Kidney epithelial cell (primary cell): ENCODE data around the gene PTPRE. TPM values are rescaled to one million over a fixed set of nuclear protein-coding genes. Genes with fewer than 3 reads are reported as not detected.

ENCODE experiments used
- DNase-seq: peaks from one replicate; pipeline ENCODE4 v3.0.0-alpha.2; 2010; ENCODE audit warnings: low read depth
- H3K27me3 ChIP-seq: 2 replicates; pipeline ENCODE4 v1.6.0; 2011; ENCODE audit warnings: low read length; ENCODE audit not compliant: control insufficient read depth, insufficient read depth
- H3K36me3 ChIP-seq: 2 replicates; pipeline ENCODE4 v1.5.1; 2011; ENCODE audit warnings: low read length; ENCODE audit not compliant: control insufficient read depth, insufficient read depth
- H3K4me3 ChIP-seq: 2 replicates; pipeline ENCODE4 v1.5.1; 2011; ENCODE audit warnings: low read depth, mild to moderate bottlenecking, control low read depth, low read length
- total RNA-seq: library from RNA; depleted of rRNA; stranded (reverse); fragments of >200 nt; gene quantifications from 2 replicates; pipeline ENCODE4 v1.2.3, GENCODE V29; 2015
- TF ChIP-seq, protein P1 (sequence below): IDR thresholded peaks from 2 replicates; pipeline ENCODE4 v1.5.1; 2011; ENCODE audit warnings: mild to moderate bottlenecking, moderate library complexity, low read length, control low read depth, inconsistent platforms; ENCODE audit not compliant: insufficient read depth, poor library complexity, severe bottlenecking

Gene PTPRE
- total RNA-seq, 1 donor from 2014 or later, result 10.3 TPM

DNA sequence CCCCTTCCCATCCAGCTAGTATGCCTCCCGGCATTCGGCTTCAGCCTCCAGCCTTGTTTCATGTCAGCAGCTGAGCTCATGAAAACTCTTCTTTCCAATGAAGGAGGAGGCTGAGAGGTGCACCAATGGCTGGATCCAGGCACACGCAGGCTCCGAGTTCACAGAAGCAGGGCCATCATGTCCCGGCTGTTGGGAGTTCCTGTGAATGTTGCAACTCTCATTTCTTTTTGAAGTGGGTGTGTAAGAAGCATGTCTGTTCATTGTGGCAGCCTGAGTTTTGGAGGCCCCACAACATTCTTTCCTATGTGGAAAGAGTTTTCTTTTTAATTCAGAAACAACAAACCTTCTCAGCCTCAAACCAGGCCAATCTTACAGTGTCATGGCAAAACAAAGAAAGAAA lies 89.7 kb downstream of the PTPRE start:
- H3K4me3 ChIP-seq, result no peak overlapping the region
- H3K36me3 ChIP-seq, result no peaks in the 10 kb centered on the region
- no peak for DNase-seq
- no peaks in the 10 kb centered on the region for H3K27me3 ChIP-seq
- TF ChIP-seq, protein P1, sequence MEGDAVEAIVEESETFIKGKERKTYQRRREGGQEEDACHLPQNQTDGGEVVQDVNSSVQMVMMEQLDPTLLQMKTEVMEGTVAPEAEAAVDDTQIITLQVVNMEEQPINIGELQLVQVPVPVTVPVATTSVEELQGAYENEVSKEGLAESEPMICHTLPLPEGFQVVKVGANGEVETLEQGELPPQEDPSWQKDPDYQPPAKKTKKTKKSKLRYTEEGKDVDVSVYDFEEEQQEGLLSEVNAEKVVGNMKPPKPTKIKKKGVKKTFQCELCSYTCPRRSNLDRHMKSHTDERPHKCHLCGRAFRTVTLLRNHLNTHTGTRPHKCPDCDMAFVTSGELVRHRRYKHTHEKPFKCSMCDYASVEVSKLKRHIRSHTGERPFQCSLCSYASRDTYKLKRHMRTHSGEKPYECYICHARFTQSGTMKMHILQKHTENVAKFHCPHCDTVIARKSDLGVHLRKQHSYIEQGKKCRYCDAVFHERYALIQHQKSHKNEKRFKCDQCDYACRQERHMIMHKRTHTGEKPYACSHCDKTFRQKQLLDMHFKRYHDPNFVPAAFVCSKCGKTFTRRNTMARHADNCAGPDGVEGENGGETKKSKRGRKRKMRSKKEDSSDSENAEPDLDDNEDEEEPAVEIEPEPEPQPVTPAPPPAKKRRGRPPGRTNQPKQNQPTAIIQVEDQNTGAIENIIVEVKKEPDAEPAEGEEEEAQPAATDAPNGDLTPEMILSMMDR, result no peak

- no peaks in the 10 kb centered on the region for H3K36me3 ChIP-seq
- no peak overlapping the region for H3K4me3 ChIP-seq
- no peaks in the 10 kb centered on the region for H3K27me3 ChIP-seq
- no peak for DNase-seq
- TF ChIP-seq, protein P1, result no peak
Observed at GRCh38 chr10:127997271-127997670, 90.4 kb downstream of the PTPRE start.

GRCh38 chr10:127997937-127998336 lies 91.0 kb downstream of the PTPRE start:
- TF ChIP-seq, protein P1, result no peak
- DNase-seq, result no peak
- no peak overlapping the region for H3K4me3 ChIP-seq

DNA sequence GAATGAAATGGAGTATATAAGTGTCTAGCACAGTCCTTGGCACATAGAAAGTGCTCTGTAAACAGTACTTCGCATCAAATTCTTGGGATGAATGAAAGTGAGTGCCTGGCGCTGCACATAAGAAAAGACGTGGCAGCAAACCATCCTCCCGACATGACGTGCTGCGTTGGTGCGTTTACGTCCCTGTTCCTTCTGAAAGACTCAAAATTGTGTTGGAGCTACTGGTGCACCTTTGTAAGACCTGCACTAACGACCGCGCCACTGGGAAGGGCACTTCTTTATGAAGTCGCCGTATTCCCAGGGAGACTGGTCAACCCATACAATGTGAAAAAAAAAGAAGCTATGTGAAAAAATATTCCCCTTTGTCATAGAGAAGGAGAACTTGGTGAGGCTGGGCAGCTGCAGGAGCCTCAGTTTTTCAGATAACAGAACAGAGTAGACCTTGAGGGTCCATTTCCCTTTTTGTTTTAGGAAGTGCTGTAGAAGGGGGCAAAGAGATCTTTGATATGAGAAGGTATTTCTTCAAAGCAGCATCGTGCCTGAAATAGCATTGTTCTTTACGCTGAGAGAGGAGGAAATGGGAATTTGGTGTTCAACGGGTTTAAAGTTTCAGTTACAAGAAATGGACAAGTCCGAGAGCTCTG lies 91.7 kb downstream of the PTPRE start:
- no peaks in the 10 kb centered on the region for H3K36me3 ChIP-seq
- TF ChIP-seq, protein P1, result no peak
- H3K27me3 ChIP-seq, result no peaks in the 10 kb centered on the region
- no peak overlapping the region for H3K4me3 ChIP-seq
- DNase-seq, result no peak

More at GRCh38 chr10:127997937-127998336, 91.0 kb downstream of the PTPRE start:
- Histone ChIP-seq H3K36me3 (no peaks in the 10 kb centered on the region), H3K27me3 (no peaks in the 10 kb centered on the region)

GRCh38 chr10:127999297-128000129 lies 92.6 kb downstream of the PTPRE start:
- TF ChIP-seq, protein P1, result no peak
- DNase-seq, result no peak
- H3K4me3 ChIP-seq, result no peak overlapping the region
- no peaks in the 10 kb centered on the region for H3K27me3 ChIP-seq
- H3K36me3 ChIP-seq, result no peaks in the 10 kb centered on the region
